ENCODE measurements around the gene TBC1D8.
"Not testable (repeated sequence)": the region's sequence is repeated elsewhere in the genome, so short reads cannot be mapped to it uniquely, and the experiment has no call there.

Gene TBC1D8

GRCh38 chr2:101053117-101053516, 98.1 kb downstream of the TBC1D8 start:
- Histone ChIP-seq H3K4me1 (ENCODE audit: control insufficient read depth, insufficient read depth, low read length) (peaks cover 4% of the 10 kb centered on the region), H3K4me3 (ENCODE audit: low read length) (no peak overlapping the region), H3K36me3 (ENCODE audit: control insufficient read depth, insufficient read depth, low read length, severe bottlenecking) (peaks cover 39% of the 10 kb centered on the region), H3K27me3 (replicated peaks; ENCODE audit: control insufficient read depth, insufficient read depth, low read length) (no peaks in the 10 kb centered on the region), H3K9me3 (ENCODE audit: control insufficient read depth, low read length) (no peaks in the 10 kb centered on the region), H3K9ac (ENCODE audit: low read length) (no peak overlapping the region)
- DNase-seq (ENCODE audit: low read depth) = no peak

DNA sequence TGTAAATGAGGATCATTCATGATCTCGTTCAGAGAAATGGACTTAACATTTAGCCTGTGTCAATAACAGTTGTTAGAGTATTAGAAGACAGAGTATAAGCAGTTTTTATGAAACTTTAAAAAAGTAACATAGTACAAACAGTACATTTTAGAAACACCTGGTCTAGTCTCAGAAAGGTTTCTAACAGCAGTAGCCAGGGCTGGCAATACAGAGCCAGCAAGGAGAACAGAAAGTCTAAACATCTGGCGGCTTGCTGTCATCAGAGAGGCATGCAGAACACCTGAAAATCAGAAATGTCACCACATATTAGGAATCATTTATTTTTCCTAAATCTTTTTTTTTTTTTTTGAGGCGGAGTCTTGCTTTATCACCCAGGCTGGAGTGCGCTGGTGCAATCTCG, 99.0 kb downstream of the TBC1D8 start:
- no peak for DNase-seq (ENCODE audit: low read depth)
- H3K9ac ChIP-seq (ENCODE audit: low read length) = no peak overlapping the region
- no peak overlapping the region for H3K4me3 ChIP-seq (ENCODE audit: low read length)
- H3K9me3 ChIP-seq (ENCODE audit: control insufficient read depth, low read length) = no peaks in the 10 kb centered on the region
- H3K4me1 ChIP-seq (ENCODE audit: control insufficient read depth, insufficient read depth, low read length) = peaks cover 12% of the 10 kb centered on the region
- H3K27me3 ChIP-seq (replicated peaks; ENCODE audit: control insufficient read depth, insufficient read depth, low read length) = no peaks in the 10 kb centered on the region
- H3K36me3 ChIP-seq (ENCODE audit: control insufficient read depth, insufficient read depth, low read length, severe bottlenecking) = peaks cover 29% of the 10 kb centered on the region

DNA sequence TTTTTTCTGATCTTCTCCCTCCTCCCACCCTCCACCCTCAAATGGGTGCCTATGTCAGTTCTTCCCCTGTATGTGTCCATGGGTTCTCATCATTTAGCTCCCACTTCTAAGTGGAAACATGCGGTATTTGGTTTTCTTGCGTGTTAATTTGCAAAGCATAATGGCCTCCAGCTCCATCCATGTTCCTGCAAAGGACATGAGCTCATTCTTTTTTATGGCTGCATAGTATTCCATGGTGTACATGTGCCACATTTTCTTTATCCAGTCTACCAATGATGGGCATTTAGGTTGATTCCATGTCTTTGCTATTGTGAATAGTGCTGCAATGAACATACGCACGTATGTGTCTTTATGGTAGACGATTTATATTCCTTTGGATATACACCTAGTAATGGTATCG, 100.3 kb downstream of the TBC1D8 start:
- H3K9me3 ChIP-seq (ENCODE audit: control insufficient read depth, low read length); H3K27me3 ChIP-seq (replicated peaks; ENCODE audit: control insufficient read depth, insufficient read depth, low read length); H3K9ac ChIP-seq (ENCODE audit: low read length); H3K4me3 ChIP-seq (ENCODE audit: low read length); DNase-seq (ENCODE audit: low read depth): not testable (repeated sequence)
- Histone ChIP-seq H3K4me1 (ENCODE audit: control insufficient read depth, insufficient read depth, low read length) (peaks cover 12% of the 10 kb centered on the region), H3K36me3 (ENCODE audit: control insufficient read depth, insufficient read depth, low read length, severe bottlenecking) (peaks cover 21% of the 10 kb centered on the region)

DNA sequence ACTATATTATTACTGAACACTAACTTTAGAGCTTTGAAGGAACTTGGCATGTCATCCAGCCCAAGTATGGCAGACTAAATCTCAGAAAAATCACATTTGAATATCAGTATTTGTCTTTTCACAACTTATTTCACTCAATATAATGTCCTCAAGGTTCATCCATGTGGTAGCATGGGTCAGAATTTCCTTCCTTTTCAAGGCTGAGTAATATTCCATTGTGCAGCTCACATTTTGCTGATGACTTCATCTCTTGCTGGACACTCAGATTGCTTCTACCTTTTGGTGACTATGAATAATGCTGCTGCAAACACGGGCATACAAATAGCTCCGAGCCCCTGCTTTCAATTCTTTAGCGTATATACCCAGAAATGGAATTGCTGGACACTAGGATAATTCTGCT, 102.4 kb downstream of the TBC1D8 start:
- Histone ChIP-seq H3K9ac (ENCODE audit: low read length) (no peak overlapping the region), H3K4me3 (ENCODE audit: low read length) (no peak overlapping the region), H3K27me3 (replicated peaks; ENCODE audit: control insufficient read depth, insufficient read depth, low read length) (no peaks in the 10 kb centered on the region), H3K4me1 (ENCODE audit: control insufficient read depth, insufficient read depth, low read length) (peaks cover 12% of the 10 kb centered on the region), H3K9me3 (ENCODE audit: control insufficient read depth, low read length) (no peaks in the 10 kb centered on the region), H3K36me3 (ENCODE audit: control insufficient read depth, insufficient read depth, low read length, severe bottlenecking) (peaks cover 16% of the 10 kb centered on the region)
- no peak for DNase-seq (ENCODE audit: low read depth)

- DNase-seq (ENCODE audit: low read depth) = peak; percentile 19
- Histone ChIP-seq H3K9ac (ENCODE audit: low read length) (peak overlapping the region; percentile 22), H3K36me3 (ENCODE audit: control insufficient read depth, insufficient read depth, low read length, severe bottlenecking) (peaks cover 7% of the 10 kb centered on the region), H3K27me3 (replicated peaks; ENCODE audit: control insufficient read depth, insufficient read depth, low read length) (no peaks in the 10 kb centered on the region), H3K4me1 (ENCODE audit: control insufficient read depth, insufficient read depth, low read length) (peaks cover 12% of the 10 kb centered on the region), H3K9me3 (ENCODE audit: control insufficient read depth, low read length) (no peaks in the 10 kb centered on the region), H3K4me3 (ENCODE audit: low read length) (no peak overlapping the region)
Measured at GRCh38 chr2:101047774-101048173, 103.4 kb downstream of the TBC1D8 start.

DNA sequence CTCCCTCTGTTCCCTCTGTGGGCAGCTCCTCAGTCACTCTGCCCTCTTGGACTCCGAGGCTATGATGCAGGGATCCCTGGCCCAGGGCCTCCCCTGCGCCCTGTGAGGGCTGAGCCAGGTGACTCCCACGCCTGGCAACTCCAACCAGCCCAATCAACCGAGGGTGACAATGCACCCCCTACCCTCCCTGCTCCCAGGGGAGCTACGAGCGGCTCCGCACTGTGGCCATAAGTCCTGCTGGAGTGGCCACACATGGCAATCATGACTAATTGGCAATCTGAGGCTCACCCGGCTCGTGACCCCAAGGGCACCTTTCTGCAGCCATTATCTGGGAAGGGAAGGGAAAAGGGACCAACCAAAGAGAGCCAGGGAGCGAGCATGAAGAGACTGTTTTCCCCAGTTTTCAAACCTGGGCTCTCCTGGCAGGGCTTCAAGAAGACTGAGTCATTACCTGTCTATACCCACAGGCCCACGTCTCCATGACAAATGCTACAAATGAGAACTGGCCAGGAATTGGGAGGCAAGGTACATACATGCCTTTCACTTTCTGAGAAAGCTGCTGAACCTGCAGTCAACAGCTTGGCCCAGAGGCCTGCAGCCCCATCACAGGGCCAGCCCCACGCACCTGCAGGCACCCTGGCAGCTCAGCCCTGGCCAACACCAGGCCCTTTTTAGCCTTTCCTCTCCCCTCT, 104.0 kb downstream of the TBC1D8 start:
- Histone ChIP-seq H3K4me1 (ENCODE audit: control insufficient read depth, insufficient read depth, low read length) (peaks cover 12% of the 10 kb centered on the region), H3K27me3 (replicated peaks; ENCODE audit: control insufficient read depth, insufficient read depth, low read length) (no peaks in the 10 kb centered on the region), H3K9me3 (ENCODE audit: control insufficient read depth, low read length) (no peaks in the 10 kb centered on the region), H3K9ac (ENCODE audit: low read length) (no peak overlapping the region), H3K36me3 (ENCODE audit: control insufficient read depth, insufficient read depth, low read length, severe bottlenecking) (peaks cover 4% of the 10 kb centered on the region), H3K4me3 (ENCODE audit: low read length) (no peak overlapping the region)
- DNase-seq (ENCODE audit: low read depth) = no peak

DNA sequence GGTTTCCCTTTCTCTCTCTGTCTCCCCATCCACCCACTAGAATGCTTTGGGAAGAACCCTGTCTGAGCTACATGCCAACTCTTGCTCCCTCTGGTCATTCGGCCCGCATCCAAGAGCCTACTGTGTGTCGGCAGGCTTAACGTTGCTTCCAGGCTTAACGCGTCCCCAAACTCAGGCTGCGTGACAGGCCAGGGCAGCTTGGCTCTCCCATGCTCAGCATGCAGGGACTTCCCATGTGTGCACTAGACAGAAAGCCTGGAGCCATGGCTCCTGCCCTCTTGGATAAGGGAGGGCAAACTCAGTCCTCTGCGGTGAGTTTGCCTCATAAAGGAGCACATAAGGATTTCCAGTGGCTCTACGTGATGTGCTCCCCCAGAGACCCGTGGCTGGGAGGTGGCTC, 105.9 kb downstream of the TBC1D8 start:
- Histone ChIP-seq H3K4me1 (ENCODE audit: control insufficient read depth, insufficient read depth, low read length) (peaks cover 22% of the 10 kb centered on the region), H3K27me3 (replicated peaks; ENCODE audit: control insufficient read depth, insufficient read depth, low read length) (no peaks in the 10 kb centered on the region), H3K36me3 (ENCODE audit: control insufficient read depth, insufficient read depth, low read length, severe bottlenecking) (peaks cover 4% of the 10 kb centered on the region), H3K9ac (ENCODE audit: low read length) (no peak overlapping the region), H3K9me3 (ENCODE audit: control insufficient read depth, low read length) (no peaks in the 10 kb centered on the region), H3K4me3 (ENCODE audit: low read length) (no peak overlapping the region)
- no peak for DNase-seq (ENCODE audit: low read depth)

- H3K9me3 ChIP-seq (ENCODE audit: control insufficient read depth, low read length) = no peaks in the 10 kb centered on the region
- DNase-seq (ENCODE audit: low read depth) = peak; percentile 43
- H3K4me3 ChIP-seq (ENCODE audit: low read length) = no peak overlapping the region
- H3K4me1 ChIP-seq (ENCODE audit: control insufficient read depth, insufficient read depth, low read length) = peaks cover 10% of the 10 kb centered on the region
- peak overlapping the region; percentile 46 for H3K9ac ChIP-seq (ENCODE audit: low read length)
- H3K36me3 ChIP-seq (ENCODE audit: control insufficient read depth, insufficient read depth, low read length, severe bottlenecking) = peaks cover 32% of the 10 kb centered on the region
- no peaks in the 10 kb centered on the region for H3K27me3 ChIP-seq (replicated peaks; ENCODE audit: control insufficient read depth, insufficient read depth, low read length)
Measured at GRCh38 chr2:101041413-101041812, 109.8 kb downstream of the TBC1D8 start.

DNA sequence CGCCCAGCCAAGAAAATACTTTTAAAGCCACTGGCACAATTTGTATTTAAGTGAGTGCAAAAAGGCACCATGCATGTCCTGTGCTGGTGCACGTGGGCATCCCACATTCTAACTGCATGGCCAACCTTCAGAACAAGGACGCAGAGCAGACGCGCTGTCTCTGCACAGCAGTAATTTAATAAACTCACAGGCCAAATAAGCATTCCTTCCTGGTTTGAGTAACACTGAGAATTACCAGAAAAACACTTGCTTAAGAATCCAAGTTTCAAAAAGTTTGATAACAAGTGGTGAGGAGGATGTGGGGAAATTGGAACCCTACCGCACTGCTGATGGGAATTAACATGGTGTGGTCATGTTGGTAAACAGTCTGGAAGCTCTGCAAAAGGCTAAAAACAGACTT, 110.4 kb downstream of the TBC1D8 start:
- Histone ChIP-seq H3K9me3 (ENCODE audit: control insufficient read depth, low read length) (no peaks in the 10 kb centered on the region), H3K9ac (ENCODE audit: low read length) (peak overlapping the region; percentile 46), H3K27me3 (replicated peaks; ENCODE audit: control insufficient read depth, insufficient read depth, low read length) (no peaks in the 10 kb centered on the region), H3K4me3 (ENCODE audit: low read length) (no peak overlapping the region), H3K4me1 (ENCODE audit: control insufficient read depth, insufficient read depth, low read length) (peaks cover 10% of the 10 kb centered on the region), H3K36me3 (ENCODE audit: control insufficient read depth, insufficient read depth, low read length, severe bottlenecking) (peaks cover 32% of the 10 kb centered on the region)
- no peak for DNase-seq (ENCODE audit: low read depth)

GRCh38 chr2:101040072-101040471, 111.1 kb downstream of the TBC1D8 start:
- H3K4me3 ChIP-seq (ENCODE audit: low read length) = no peak overlapping the region
- no peaks in the 10 kb centered on the region for H3K27me3 ChIP-seq (replicated peaks; ENCODE audit: control insufficient read depth, insufficient read depth, low read length)
- DNase-seq (ENCODE audit: low read depth) = no peak
- peaks cover 39% of the 10 kb centered on the region for H3K36me3 ChIP-seq (ENCODE audit: control insufficient read depth, insufficient read depth, low read length, severe bottlenecking)
- H3K4me1 ChIP-seq (ENCODE audit: control insufficient read depth, insufficient read depth, low read length) = peaks cover 10% of the 10 kb centered on the region
- no peak overlapping the region for H3K9ac ChIP-seq (ENCODE audit: low read length)
- H3K9me3 ChIP-seq (ENCODE audit: control insufficient read depth, low read length) = no peaks in the 10 kb centered on the region

DNA sequence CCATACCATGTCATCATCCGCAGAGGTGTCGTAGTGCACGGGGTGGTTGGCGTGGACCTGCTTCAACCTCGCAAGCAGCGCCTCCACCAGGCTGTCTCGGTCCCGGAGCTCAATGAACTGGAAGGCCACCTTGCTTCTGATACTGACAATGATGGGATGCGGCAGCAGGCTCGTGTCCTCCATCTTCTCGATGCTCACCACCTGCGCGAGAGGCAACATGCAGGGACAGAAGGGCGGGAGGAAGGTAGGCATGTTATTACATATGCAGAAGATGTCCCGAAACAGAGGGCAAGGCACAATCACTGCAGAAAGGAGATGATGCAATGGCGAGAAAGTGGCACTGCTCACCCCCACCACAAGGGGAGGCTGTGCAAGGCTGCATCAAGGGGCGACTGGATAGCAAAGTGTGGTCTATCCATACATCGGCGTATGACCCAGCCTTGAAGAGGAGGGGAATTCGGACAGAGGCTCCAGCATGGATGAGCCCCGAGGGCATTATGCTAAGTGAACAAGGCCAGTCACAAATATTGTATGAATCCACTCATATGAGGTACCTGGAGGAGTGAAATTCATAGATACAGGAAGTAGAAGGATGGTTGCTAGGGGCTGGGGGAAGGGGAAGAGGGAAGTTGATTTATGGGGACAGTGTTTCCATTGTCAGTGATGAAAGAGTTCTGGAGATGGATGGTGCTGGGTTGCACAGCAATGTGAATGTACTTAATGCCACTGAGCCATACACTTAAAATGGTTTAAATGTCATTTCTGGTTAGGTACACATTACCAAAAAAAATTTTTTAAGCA, 112.5 kb downstream of the TBC1D8 start:
- peak; percentile 17 for DNase-seq (ENCODE audit: low read depth)
- H3K4me1 ChIP-seq (ENCODE audit: control insufficient read depth, insufficient read depth, low read length) = peaks cover 10% of the 10 kb centered on the region

More for the DNA sequence above, 112.5 kb downstream of the TBC1D8 start:
- H3K9me3 ChIP-seq (ENCODE audit: control insufficient read depth, low read length) = no peaks in the 10 kb centered on the region
- no peak overlapping the region for H3K9ac ChIP-seq (ENCODE audit: low read length)
- peaks cover 49% of the 10 kb centered on the region for H3K36me3 ChIP-seq (ENCODE audit: control insufficient read depth, insufficient read depth, low read length, severe bottlenecking)
- H3K27me3 ChIP-seq (replicated peaks; ENCODE audit: control insufficient read depth, insufficient read depth, low read length) = no peaks in the 10 kb centered on the region
- H3K4me3 ChIP-seq (ENCODE audit: low read length) = no peak overlapping the region
